Mesenchymal stem cell (in vitro differentiated cells and primary cell): Measurements from ENCODE around the gene HIVEP3.

Experiments
- DNase-seq: peaks from one replicate; pipeline ENCODE4 v3.0.0-alpha.2; 2013
- H2AFZ ChIP-seq: one replicate; pipeline ENCODE4 v1.6.1; 2013; ENCODE audit warnings: low read depth, mild to moderate bottlenecking, control low read depth, inconsistent platforms, low read length, moderate library complexity
- H2AK5ac ChIP-seq: 2 replicates; pipeline ENCODE4 v1.6.1; 2013; ENCODE audit warnings: low read length, moderate library complexity, mild to moderate bottlenecking, inconsistent platforms; ENCODE audit not compliant: severe bottlenecking
- H2BK120ac ChIP-seq: one replicate; pipeline ENCODE4 v1.6.1; 2013; ENCODE audit warnings: low read depth, mild to moderate bottlenecking, inconsistent platforms, low read length, moderate library complexity
- H2BK12ac ChIP-seq, 2 experiments: one replicate each; pipeline ENCODE4 v1.6.1; 2013; ENCODE audit warnings: inconsistent platforms in 2 of 2, low read length in 2 of 2, mild to moderate bottlenecking in 2 of 2, moderate library complexity in 2 of 2, control low read depth in 1 of 2
- H2BK15ac ChIP-seq: one replicate; pipeline ENCODE4 v1.6.1; 2013; ENCODE audit warnings: mild to moderate bottlenecking, low read depth, inconsistent platforms; ENCODE audit not compliant: poor library complexity, severe bottlenecking
- H2BK5ac ChIP-seq: 2 replicates; pipeline ENCODE4 v1.6.1; 2013; ENCODE audit warnings: low read depth, mild to moderate bottlenecking, low read length, control low read depth, inconsistent platforms; ENCODE audit not compliant: poor library complexity, severe bottlenecking
- H3K14ac ChIP-seq, 2 experiments: one replicate each; pipeline ENCODE4 v1.6.1; 2013; ENCODE audit warnings: inconsistent platforms in 2 of 2, low read length in 2 of 2, control low read depth in 1 of 2, mild to moderate bottlenecking in 1 of 2, moderate library complexity in 1 of 2
- H3K18ac ChIP-seq, 2 experiments: one replicate each; pipeline ENCODE4 v1.6.1; 2013; ENCODE audit warnings: inconsistent platforms in 2 of 2, low read length in 2 of 2, control low read depth in 1 of 2, low read depth in 1 of 2, mild to moderate bottlenecking in 1 of 2
- H3K23ac ChIP-seq, 2 experiments: one replicate each; pipeline ENCODE4 v1.6.1; 2013; ENCODE audit warnings: inconsistent platforms in 2 of 2, low read length in 2 of 2, mild to moderate bottlenecking in 2 of 2, moderate library complexity in 2 of 2, control low read depth in 1 of 2
- H3K27ac ChIP-seq: 2 replicates; pipeline ENCODE4 v1.5.1; 2013; ENCODE audit warnings: mild to moderate bottlenecking, moderate library complexity, low read length, control low read depth, inconsistent platforms; ENCODE audit not compliant: poor library complexity, severe bottlenecking
- H3K27me3 ChIP-seq, 2 experiments: 2 replicates each; pipeline versions ENCODE4 v1.6.1 to v1.7.0; 2013; ENCODE audit warnings: low read length in 2 of 2, mild to moderate bottlenecking in 2 of 2, moderate library complexity in 2 of 2, control low read depth in 1 of 2, inconsistent platforms in 1 of 2; ENCODE audit not compliant: control insufficient read depth in 1 of 2, insufficient read depth in 1 of 2
- H3K36me3 ChIP-seq, 2 experiments: 2 replicates each; pipeline versions ENCODE4 v1.6.1 to v1.7.0; 2013; ENCODE audit warnings: low read length in 2 of 2, control low read depth in 1 of 2, inconsistent platforms in 1 of 2, low read depth in 1 of 2, mild to moderate bottlenecking in 1 of 2; ENCODE audit not compliant: insufficient read depth in 2 of 2, control insufficient read depth in 1 of 2
- H3K4ac ChIP-seq, 2 experiments: one replicate each; pipeline ENCODE4 v1.6.1; 2013; ENCODE audit warnings: inconsistent platforms in 2 of 2, low read length in 2 of 2, mild to moderate bottlenecking in 2 of 2, moderate library complexity in 2 of 2, control low read depth in 1 of 2, low read depth in 1 of 2
- H3K4me1 ChIP-seq: 2 replicates; pipeline ENCODE4 v1.6.1; 2013; ENCODE audit warnings: low read depth, low read length, control low read depth; ENCODE audit not compliant: control insufficient read depth, insufficient read depth
- H3K4me2 ChIP-seq: 2 replicates; pipeline ENCODE4 v1.6.1; 2013; ENCODE audit warnings: low read length, mild to moderate bottlenecking, inconsistent platforms; ENCODE audit not compliant: poor library complexity, severe bottlenecking
- H3K4me3 ChIP-seq, 2 experiments: 2 replicates each; pipeline versions ENCODE4 v1.5.1 to v1.7.0; 2013; ENCODE audit warnings: low read length in 2 of 2, mild to moderate bottlenecking in 2 of 2, control low read depth in 1 of 2, low read depth in 1 of 2; ENCODE audit not compliant: insufficient read depth in 1 of 2
- H3K79me1 ChIP-seq: replicated peaks from 2 replicates; pipeline ENCODE4 v1.6.1; 2013; ENCODE audit warnings: mild to moderate bottlenecking, control low read depth, low read length, inconsistent platforms; ENCODE audit not compliant: poor library complexity, severe bottlenecking
- H3K9ac ChIP-seq: 2 replicates; pipeline ENCODE4 v1.7.0; 2013; ENCODE audit warnings: mild to moderate bottlenecking, low read length, moderate library complexity
- H3K9me3 ChIP-seq: 2 replicates; pipeline ENCODE4 v1.7.0; 2013; ENCODE audit warnings: mild to moderate bottlenecking, low read length; ENCODE audit not compliant: control insufficient read depth
- H4K8ac ChIP-seq: one replicate; pipeline ENCODE4 v1.6.1; 2013; ENCODE audit warnings: inconsistent platforms, mild to moderate bottlenecking, low read length, moderate library complexity
- H4K91ac ChIP-seq: one replicate; pipeline ENCODE4 v1.6.1; 2013; ENCODE audit warnings: mild to moderate bottlenecking, low read length, inconsistent platforms
- WGBS: methylation state at CpG from one replicate; pipeline ENCODE4 v1.1.7; 2013; ENCODE audit warnings: mixed read lengths; 5-methylcytosine and 5-hydroxymethylcytosine counted together

The HIVEP3 gene

GRCh38 chr1:41735139-41735538 lies 183.6 kb downstream of the HIVEP3 start:
- H2AFZ ChIP-seq = no peak overlapping the region
- no peak overlapping the region for H3K4ac ChIP-seq
- WGBS = 94% methylated on average over 4 of the region's 4 CpGs
- no peak overlapping the region for H3K18ac ChIP-seq
- H3K4me1 ChIP-seq = peaks cover 10% of the 10 kb centered on the region
- no peak overlapping the region for H2BK12ac ChIP-seq
- peaks cover 8% of the 10 kb centered on the region for H3K9me3 ChIP-seq
- H3K14ac ChIP-seq = no peak overlapping the region
- no peak overlapping the region for H2BK120ac ChIP-seq
- H3K4me2 ChIP-seq = no peak overlapping the region
- no peak overlapping the region for H3K27ac ChIP-seq
- no peak for DNase-seq
- H4K91ac ChIP-seq = no peak overlapping the region
- no peaks in the 10 kb centered on the region for H3K36me3 ChIP-seq
- H3K27me3 ChIP-seq = peaks cover 0 to 36% of the 10 kb centered on the region in 2 experiments
- no peak overlapping the region for H2BK15ac ChIP-seq
- H3K4me3 ChIP-seq = no peak overlapping the region
- no peak overlapping the region for H2BK5ac ChIP-seq
- H3K9ac ChIP-seq = no peak overlapping the region
- H4K8ac ChIP-seq = no peak overlapping the region
- H2AK5ac ChIP-seq = no peak overlapping the region
- no peak overlapping the region for H3K23ac ChIP-seq
- H3K79me1 ChIP-seq = peaks cover 29% of the 10 kb centered on the region

DNA sequence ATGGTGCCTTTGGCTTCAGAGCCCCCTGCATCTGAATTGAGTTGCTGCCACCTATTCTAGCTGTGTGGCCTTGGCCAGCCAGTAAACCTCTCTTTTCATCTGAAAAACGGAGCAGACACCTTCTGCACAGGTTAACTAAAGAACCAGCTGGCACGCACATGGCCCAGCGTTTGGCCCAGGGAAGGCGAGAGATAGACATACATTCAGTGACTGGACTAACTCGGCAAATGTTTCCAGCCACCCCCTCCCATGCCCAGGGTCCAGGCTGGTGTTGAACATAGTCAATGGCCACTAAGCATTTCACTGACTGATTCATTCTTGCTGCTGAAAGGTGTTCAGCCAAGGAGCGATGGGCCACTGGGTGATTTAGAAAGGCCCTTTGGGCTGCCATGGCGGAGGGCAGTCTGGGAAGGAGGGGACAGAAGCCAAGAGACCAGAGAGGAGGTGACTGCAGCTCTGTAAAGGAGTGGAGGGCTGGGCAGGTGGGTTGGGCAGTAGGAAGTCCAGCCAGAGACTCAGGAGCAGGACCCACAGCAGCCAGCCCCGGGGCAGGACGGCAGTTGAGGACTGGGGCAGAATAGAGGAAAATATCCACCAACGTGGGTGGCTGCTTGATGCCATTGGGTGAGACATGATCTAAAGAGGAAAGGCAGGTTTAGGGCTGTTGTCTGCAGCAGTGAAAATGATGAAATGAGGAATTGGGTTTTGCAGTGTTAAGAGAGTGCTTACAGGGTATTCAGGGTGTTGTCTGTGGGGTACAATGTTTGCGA lies 184.3 kb downstream of the HIVEP3 start:
- Histone ChIP-seq H3K14ac (no peak overlapping the region), H4K8ac (no peak overlapping the region), H2BK5ac (no peak overlapping the region), H3K4ac (no peak overlapping the region), H3K23ac (no peak overlapping the region), H3K27ac (no peak overlapping the region), H3K18ac (no peak overlapping the region), H3K4me2 (no peak overlapping the region), H3K4me3 (no peak overlapping the region), H2AK5ac (no peak overlapping the region), H3K27me3 (peaks cover 0 to 41% of the 10 kb centered on the region in 2 experiments), H2BK15ac (no peak overlapping the region), H3K9me3 (peaks cover 8% of the 10 kb centered on the region), H2BK120ac (no peak overlapping the region), H3K79me1 (peaks cover 30% of the 10 kb centered on the region), H3K9ac (no peak overlapping the region), H3K36me3 (no peaks in the 10 kb centered on the region), H2BK12ac (no peak overlapping the region), H3K4me1 (peaks cover 10% of the 10 kb centered on the region), H2AFZ (no peak overlapping the region), H4K91ac (no peak overlapping the region)
- 88% methylated on average over 11 of the region's 11 CpGs for WGBS
- DNase-seq = no peak

GRCh38 chr1:41733725-41734124 lies 185.0 kb downstream of the HIVEP3 start:
- Histone ChIP-seq H2BK15ac (no peak overlapping the region), H2BK12ac (no peak overlapping the region), H3K9me3 (peaks cover 8% of the 10 kb centered on the region), H3K27ac (no peak overlapping the region), H3K4ac (no peak overlapping the region), H3K4me2 (no peak overlapping the region), H4K91ac (no peak overlapping the region), H2BK120ac (no peak overlapping the region), H2AK5ac (no peak overlapping the region), H3K27me3 (peaks cover 0 to 46% of the 10 kb centered on the region in 2 experiments), H2AFZ (no peak overlapping the region), H3K23ac (no peak overlapping the region), H3K14ac (no peak overlapping the region), H3K18ac (peak overlapping the region in 1 of 2 experiments; percentile 26), H3K4me3 (no peak overlapping the region), H3K9ac (no peak overlapping the region), H2BK5ac (no peak overlapping the region), H3K79me1 (peaks cover 28% of the 10 kb centered on the region), H3K36me3 (no peaks in the 10 kb centered on the region), H3K4me1 (peaks cover 7% of the 10 kb centered on the region), H4K8ac (no peak overlapping the region)
- WGBS = 60% methylated on average over 2 of the region's 2 CpGs
- no peak for DNase-seq

DNA sequence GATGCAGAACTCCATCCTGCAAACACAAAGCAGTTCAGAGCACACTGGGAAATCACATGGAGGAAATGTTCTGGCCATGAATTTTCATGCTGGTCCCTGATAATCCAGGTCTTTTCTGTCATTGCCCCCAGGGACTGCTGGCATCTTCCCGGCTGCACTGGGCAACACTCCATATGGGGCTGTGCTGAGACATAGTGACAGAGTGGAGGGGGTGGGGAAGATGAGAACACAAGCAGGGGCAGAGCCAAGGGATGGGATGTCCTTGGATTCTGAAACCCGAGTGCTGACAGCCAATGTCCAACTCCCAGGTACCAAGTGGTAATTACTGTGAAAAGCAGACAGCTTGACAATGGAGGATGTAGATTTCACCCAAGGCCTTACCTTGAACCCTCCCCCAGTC lies 185.7 kb downstream of the HIVEP3 start:
- no peak overlapping the region for H3K27ac ChIP-seq
- no peak overlapping the region for H4K91ac ChIP-seq
- H3K9ac ChIP-seq = no peak overlapping the region
- H3K23ac ChIP-seq = no peak overlapping the region
- no peak overlapping the region for H3K18ac ChIP-seq
- peaks cover 28% of the 10 kb centered on the region for H3K79me1 ChIP-seq
- H2BK12ac ChIP-seq = no peak overlapping the region
- no peak overlapping the region for H2BK5ac ChIP-seq
- no peak overlapping the region for H2AFZ ChIP-seq
- peaks cover 8% of the 10 kb centered on the region for H3K9me3 ChIP-seq
- H4K8ac ChIP-seq = no peak overlapping the region
- H3K4ac ChIP-seq = no peak overlapping the region
- H3K36me3 ChIP-seq = no peaks in the 10 kb centered on the region
- DNase-seq = no peak
- no peak overlapping the region for H3K4me2 ChIP-seq
- no peak overlapping the region for H3K14ac ChIP-seq
- H3K27me3 ChIP-seq = peaks cover 0 to 46% of the 10 kb centered on the region in 2 experiments
- H2BK120ac ChIP-seq = no peak overlapping the region
- WGBS = 86% methylated on average over 2 of the region's 2 CpGs
- H3K4me1 ChIP-seq = peaks cover 10% of the 10 kb centered on the region
- H3K4me3 ChIP-seq = no peak overlapping the region
- no peak overlapping the region for H2AK5ac ChIP-seq
- H2BK15ac ChIP-seq = no peak overlapping the region
